ENCODE data around the gene SFXN3. TPM values are rescaled to one million over a fixed set of nuclear protein-coding genes. Genes with fewer than 3 reads are reported as not detected.
A peak's percentile ranks its signal among the peaks of the same experiment; 100 is the strongest.

Gene SFXN3
- total and polyA plus RNA-seq, 3 donors from 2014 or later: 38.5 to 125 (median 70.7) TPM

DNA sequence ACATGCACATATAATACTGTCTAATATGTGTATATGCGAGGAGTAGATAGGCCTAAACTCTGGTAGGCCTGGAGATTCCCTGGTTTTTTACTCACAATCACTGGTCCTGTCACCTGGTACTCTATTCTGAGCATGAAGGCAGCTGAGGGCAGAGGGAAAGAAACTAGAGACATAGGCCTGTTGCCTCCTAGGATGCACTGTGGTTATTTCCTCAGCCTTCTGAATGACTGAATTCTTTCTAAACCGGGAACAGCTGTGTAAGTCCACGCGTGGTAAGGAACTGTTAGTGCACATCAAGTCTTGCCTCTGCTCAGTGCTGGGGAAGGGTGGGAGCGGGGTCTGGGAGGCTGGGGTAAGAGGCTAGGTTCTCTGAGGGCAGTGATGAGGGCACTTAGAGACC is 38.4 kb downstream of the SFXN3 start:
- H3K9me3 ChIP-seq: no peaks in the 10 kb centered on the region
- 82 to 95% methylated on average over 5 of the region's 5 CpGs for WGBS, 2 donors
- no peak overlapping the region for H3K4me3 ChIP-seq
- intact Hi-C loops (cut with DNase I; ENCODE audit: low total_unique reads): no loop called here
- peaks cover 20% of the 10 kb centered on the region for H3K4me1 ChIP-seq
- no peak overlapping the region for H3K27ac ChIP-seq
- no peaks in the 10 kb centered on the region for H3K27me3 ChIP-seq
- no peak for TF ChIP-seq POLR2A (IDR thresholded peaks at IDR 0.05)
- TF ChIP-seq, protein P1, sequence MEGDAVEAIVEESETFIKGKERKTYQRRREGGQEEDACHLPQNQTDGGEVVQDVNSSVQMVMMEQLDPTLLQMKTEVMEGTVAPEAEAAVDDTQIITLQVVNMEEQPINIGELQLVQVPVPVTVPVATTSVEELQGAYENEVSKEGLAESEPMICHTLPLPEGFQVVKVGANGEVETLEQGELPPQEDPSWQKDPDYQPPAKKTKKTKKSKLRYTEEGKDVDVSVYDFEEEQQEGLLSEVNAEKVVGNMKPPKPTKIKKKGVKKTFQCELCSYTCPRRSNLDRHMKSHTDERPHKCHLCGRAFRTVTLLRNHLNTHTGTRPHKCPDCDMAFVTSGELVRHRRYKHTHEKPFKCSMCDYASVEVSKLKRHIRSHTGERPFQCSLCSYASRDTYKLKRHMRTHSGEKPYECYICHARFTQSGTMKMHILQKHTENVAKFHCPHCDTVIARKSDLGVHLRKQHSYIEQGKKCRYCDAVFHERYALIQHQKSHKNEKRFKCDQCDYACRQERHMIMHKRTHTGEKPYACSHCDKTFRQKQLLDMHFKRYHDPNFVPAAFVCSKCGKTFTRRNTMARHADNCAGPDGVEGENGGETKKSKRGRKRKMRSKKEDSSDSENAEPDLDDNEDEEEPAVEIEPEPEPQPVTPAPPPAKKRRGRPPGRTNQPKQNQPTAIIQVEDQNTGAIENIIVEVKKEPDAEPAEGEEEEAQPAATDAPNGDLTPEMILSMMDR (IDR thresholded peaks at IDR 0.05): no peak
- H3K36me3 ChIP-seq (ENCODE audit: low read depth, missing control alignments): no peaks in the 10 kb centered on the region
- DNase-seq: no peak

GRCh38 chr10:101070098-101070497 is 39.1 kb downstream of the SFXN3 start:
- H3K27ac ChIP-seq: no peak overlapping the region
- no peaks in the 10 kb centered on the region for H3K27me3 ChIP-seq
- no peak overlapping the region for H3K4me3 ChIP-seq
- 88% methylated on average over 3 of the region's 3 CpGs; no CpG with 5 or more reads in 1 of the 2 donors for WGBS, 2 donors
- no peak for DNase-seq
- H3K9me3 ChIP-seq: no peaks in the 10 kb centered on the region
- TF ChIP-seq, protein P1 (IDR thresholded peaks at IDR 0.05): no peak
- no peak for TF ChIP-seq POLR2A (IDR thresholded peaks at IDR 0.05)
- H3K4me1 ChIP-seq: peaks cover 20% of the 10 kb centered on the region
- intact Hi-C loops (cut with DNase I; ENCODE audit: low total_unique reads): no loop called here
- no peaks in the 10 kb centered on the region for H3K36me3 ChIP-seq (ENCODE audit: low read depth, missing control alignments)

DNA sequence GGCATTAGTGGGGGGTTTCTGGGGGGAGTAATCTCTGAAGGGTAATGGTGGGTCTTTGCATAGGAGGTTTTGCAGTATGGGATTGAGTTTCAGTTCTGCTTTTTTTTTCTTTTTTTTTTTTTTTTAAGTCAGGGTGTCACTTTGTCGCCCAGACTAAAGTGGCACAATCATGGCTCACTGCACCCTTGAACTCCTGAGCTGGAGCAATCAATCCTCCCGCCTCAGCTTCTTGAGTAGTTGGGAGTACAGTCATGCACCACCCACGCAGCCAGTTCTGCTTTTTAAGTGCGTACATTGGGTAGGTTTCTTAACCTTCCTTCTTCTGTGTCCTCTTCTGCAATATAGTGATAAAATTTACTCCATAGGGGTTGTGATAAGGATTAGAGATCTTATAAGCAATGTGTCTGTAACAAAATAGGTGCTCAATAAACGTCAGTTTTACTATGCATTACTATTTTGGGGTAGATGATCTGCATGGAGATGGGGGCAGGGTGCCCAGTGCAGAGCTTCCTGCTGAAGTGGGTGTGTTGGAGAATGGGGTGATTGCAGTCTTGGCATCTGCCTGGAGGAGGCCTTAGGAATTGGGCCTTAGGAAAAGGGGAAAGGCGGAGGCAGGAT is 40.3 kb downstream of the SFXN3 start:
- H3K4me1 ChIP-seq: peaks cover 12% of the 10 kb centered on the region
- DNase-seq: peak; percentile 19
- H3K27me3 ChIP-seq: no peaks in the 10 kb centered on the region
- no peaks in the 10 kb centered on the region for H3K36me3 ChIP-seq (ENCODE audit: low read depth, missing control alignments)
- TF ChIP-seq POLR2A (IDR thresholded peaks at IDR 0.05): no peak
- TF ChIP-seq, protein P1 (IDR thresholded peaks at IDR 0.05): no peak
- intact Hi-C loops (cut with DNase I; ENCODE audit: low total_unique reads): no loop called here
- no peaks in the 10 kb centered on the region for H3K9me3 ChIP-seq
- 81 to 83% methylated on average over 6 of the region's 6 CpGs for WGBS, 2 donors
- no peak overlapping the region for H3K4me3 ChIP-seq
- no peak overlapping the region for H3K27ac ChIP-seq

DNA sequence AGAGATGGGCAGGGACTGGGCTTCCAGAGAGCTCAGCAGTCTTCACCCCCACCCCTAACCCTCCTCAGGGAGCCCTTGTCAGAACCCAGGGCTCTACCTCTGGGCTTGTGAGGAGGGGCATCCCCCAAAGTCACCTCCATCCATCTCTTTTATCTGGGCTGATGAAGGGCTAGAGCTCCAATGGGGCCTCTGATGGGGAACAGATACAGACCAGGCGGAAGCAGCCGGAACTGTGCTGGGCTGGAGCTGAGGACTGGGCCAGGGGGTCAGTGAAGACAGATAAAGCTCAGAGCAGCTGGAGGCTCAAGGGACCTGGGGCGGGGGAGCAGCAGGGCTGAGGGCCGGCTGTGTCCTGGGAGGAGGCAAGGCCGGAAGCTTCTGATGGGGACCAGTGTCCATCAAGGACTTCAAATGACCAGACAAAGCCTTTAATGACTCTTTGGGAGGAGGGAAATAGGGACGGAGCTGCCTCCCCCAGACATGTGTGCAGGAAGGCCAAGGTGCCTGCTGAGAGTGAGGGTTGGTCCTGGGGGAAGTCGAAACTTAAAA is 40.9 kb downstream of the SFXN3 start:
- H3K4me3 ChIP-seq: no peak overlapping the region
- TF ChIP-seq POLR2A (IDR thresholded peaks at IDR 0.05): no peak
- TF ChIP-seq, protein P1 (IDR thresholded peaks at IDR 0.05): no peak
- 65 to 78% methylated on average over 6 to 7 of the region's 7 CpGs for WGBS, 2 donors
- H3K9me3 ChIP-seq: no peaks in the 10 kb centered on the region
- no peak overlapping the region for H3K27ac ChIP-seq
- intact Hi-C loops (cut with DNase I; ENCODE audit: low total_unique reads): no loop called here
- DNase-seq: no peak
- no peaks in the 10 kb centered on the region for H3K36me3 ChIP-seq (ENCODE audit: low read depth, missing control alignments)
- H3K27me3 ChIP-seq: no peaks in the 10 kb centered on the region
- peaks cover 6% of the 10 kb centered on the region for H3K4me1 ChIP-seq

GRCh38 chr10:101072923-101073322 is 41.9 kb downstream of the SFXN3 start:
- Histone ChIP-seq H3K9me3 (no peaks in the 10 kb centered on the region), H3K4me1 (no peaks in the 10 kb centered on the region), H3K27ac (no peak overlapping the region), H3K27me3 (no peaks in the 10 kb centered on the region), H3K36me3 (ENCODE audit: low read depth, missing control alignments) (no peaks in the 10 kb centered on the region), H3K4me3 (no peak overlapping the region)
- intact Hi-C loops (cut with DNase I; ENCODE audit: low total_unique reads): no loop called here
- DNase-seq: no peak
- WGBS, 2 donors: 75 to 77% methylated on average over 9 of the region's 9 CpGs
- no peak for TF ChIP-seq POLR2A (IDR thresholded peaks at IDR 0.05)
- TF ChIP-seq, protein P1 (IDR thresholded peaks at IDR 0.05): no peak

Data from testis (tissue), 3 donors.